MM.1S (cell line): ENCODE data around the gene MYH15.

ENCODE experiments used
- EZH2 ChIP-seq: fragments of 300-600 bp; sonication (generic); optimal IDR thresholded peaks from 2 replicates; pipeline ENCODE3; 2017; ENCODE audit warnings: low read depth, mild to moderate bottlenecking, antibody characterized with exemption, low read length, mixed read lengths
- EZH2phosphoT487 ChIP-seq: fragments of 300-600 bp; sonication (generic); IDR thresholded peaks from 2 replicates; pipeline ENCODE4 v1.6.1; 2018; ENCODE audit warnings: antibody characterized with exemption, low read length
- TF ChIP-seq, protein P1 (sequence below): fragments of 300-600 bp; sonication (generic); IDR thresholded peaks from 2 replicates; pipeline ENCODE4 v1.5.1; 2016; ENCODE audit warnings: antibody characterized with exemption, low read length, mixed read lengths

DNA sequence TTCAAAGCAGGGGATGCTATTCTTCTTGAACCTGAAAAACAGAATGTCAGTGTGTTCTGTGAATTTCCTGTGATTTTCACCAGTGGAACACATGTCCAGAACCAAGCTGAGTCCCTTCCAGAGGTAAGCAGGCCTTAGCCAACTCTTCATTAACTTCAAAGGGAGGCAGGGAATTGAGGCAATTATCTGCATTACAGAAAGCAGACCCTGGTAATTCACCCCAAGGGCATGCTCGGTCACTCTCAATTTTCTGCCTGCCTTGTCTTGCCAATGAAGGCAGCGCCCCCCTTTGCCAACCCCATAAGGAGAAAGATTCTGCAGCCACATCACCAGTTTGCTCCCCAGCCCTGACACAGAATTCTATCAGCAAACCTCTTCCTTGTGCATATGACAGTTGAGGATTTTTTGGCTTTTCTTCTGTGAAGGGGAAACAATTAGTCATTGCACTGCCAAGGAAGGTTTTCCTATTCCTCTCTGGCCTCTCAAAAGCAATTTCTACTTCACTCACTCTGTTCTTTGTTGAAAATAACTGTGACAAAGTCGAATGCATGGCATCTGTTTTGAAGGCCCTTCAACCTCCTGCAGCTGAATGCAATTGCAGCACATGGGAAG, 128.8 kb downstream of the MYH15 start:
- TF ChIP-seq, protein P1, sequence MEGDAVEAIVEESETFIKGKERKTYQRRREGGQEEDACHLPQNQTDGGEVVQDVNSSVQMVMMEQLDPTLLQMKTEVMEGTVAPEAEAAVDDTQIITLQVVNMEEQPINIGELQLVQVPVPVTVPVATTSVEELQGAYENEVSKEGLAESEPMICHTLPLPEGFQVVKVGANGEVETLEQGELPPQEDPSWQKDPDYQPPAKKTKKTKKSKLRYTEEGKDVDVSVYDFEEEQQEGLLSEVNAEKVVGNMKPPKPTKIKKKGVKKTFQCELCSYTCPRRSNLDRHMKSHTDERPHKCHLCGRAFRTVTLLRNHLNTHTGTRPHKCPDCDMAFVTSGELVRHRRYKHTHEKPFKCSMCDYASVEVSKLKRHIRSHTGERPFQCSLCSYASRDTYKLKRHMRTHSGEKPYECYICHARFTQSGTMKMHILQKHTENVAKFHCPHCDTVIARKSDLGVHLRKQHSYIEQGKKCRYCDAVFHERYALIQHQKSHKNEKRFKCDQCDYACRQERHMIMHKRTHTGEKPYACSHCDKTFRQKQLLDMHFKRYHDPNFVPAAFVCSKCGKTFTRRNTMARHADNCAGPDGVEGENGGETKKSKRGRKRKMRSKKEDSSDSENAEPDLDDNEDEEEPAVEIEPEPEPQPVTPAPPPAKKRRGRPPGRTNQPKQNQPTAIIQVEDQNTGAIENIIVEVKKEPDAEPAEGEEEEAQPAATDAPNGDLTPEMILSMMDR: no peak
- TF ChIP-seq EZH2: no peak
- TF ChIP-seq EZH2phosphoT487: no peak
